Measurements from ENCODE around the gene TMEM231. TPM values are rescaled to one million over a fixed set of nuclear protein-coding genes. Genes with fewer than 3 reads are reported as not detected.

TMEM231 gene, protein sequence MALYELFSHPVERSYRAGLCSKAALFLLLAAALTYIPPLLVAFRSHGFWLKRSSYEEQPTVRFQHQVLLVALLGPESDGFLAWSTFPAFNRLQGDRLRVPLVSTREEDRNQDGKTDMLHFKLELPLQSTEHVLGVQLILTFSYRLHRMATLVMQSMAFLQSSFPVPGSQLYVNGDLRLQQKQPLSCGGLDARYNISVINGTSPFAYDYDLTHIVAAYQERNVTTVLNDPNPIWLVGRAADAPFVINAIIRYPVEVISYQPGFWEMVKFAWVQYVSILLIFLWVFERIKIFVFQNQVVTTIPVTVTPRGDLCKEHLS
- 8.0 TPM for total RNA-seq

- peak; percentile 98 for DNase-seq
Measured at GRCh38 chr16:75555707-75556430, at the start of gene TMEM231. Gene TMEM231 (minus strand): TSS chr16:75556252. CDS start chr16:75556209, 43 bp downstream.

DNA sequence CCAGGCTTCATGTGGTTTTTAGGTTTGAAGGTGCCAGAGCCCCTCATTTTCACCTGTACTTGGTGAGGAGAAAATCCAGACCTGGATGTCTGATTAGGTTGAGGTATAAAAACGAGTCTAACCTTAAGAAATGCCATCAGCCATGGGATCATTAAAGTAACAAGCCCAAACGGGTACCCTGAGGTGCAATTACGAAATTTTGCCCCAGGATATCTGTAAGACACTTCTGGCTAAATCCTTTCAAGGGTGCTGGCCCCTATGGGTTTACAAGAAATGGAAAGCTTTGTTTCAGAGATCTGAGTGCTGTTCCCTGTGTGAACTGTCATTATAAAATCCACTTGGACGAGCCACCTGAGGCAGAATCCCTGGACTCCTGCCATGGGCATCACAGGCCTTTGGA is 47.2 kb upstream of the TMEM231 start:
- DNase-seq = no peak

DNA sequence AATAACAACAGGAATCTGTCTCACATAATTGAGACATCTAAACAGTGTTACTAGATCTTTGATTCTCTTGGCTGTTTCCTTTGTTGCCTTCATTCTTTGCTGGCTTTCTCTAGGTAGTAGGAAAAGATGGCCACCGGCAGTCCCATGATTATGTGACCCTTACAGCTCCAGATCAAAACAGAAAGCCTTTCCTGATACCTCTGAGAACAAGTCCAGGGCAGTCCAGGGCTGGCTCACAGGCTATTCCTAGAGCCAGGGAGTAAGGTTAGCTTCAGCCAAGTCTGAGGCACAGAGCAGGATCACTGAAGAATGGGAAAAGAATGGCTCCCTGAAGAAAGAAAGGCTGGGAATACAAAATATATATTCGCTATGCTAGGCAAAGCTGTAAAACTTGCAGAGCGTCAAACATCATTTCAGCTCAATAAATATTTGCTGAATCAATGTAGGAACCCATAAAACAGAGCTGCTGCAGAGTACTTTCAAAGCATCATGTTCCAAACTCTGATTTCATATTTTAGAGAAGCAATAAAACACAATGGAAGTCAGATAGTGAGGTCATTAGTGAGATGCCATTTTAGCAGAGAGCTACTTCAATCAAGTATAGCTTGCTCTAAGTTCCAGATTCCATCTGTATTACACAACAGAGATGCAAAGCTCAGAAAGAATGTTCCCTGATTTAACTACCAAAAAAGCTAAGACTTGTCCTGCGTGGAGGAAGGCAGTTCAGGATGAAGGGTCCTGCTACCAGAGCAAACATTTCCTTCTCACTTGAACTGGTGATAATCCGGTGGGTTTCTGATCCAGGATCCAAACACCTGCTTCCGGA is 43.6 kb upstream of the TMEM231 start:
- DNase-seq = no peak

DNA sequence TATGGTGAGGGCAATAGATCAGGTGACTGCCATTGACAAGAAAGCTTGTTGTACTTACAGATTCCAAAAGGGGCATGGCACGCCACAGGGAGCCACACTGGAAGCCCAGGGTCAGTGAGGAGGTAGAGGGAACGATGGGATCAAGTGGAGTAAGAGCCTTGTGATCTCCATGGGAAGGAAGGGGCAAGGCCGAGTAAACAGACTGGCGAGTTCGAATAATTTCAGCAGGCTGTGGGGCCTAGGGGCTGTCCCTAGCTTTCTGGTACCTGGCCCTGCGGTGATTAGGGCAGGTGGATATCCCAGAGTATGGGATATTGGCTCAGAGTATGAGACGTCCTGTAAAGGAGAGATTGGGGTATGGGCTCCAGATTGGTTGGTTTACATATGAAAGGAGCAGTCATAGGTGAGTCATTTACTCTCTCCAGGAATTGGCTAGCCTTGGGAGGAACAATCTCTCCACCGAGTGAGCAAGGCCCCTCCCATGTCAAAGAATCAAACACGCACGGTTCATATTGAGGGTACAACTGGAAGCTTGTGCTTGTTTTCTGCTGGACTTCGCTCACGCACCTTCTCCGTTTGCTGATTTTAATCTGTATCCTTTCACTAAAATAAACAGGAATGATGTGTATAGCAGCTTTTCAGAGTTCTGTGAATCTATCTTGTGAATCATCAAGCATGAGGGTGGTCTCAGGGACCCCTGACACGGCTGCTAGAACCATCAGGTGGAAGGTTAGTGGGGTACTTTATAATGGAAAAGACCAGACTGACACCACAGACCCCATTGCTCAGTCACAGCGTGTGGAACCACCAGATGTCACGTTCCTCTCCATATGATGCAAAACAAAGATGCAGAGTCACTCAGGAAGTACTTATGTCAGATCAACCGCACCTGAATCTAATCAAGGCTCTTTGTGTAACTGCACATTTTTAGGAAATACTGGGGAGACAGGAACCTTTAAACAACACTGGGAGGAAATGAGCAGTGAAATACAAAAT is 38.1 kb upstream of the TMEM231 start:
- DNase-seq = peak; percentile 23

GRCh38 chr16:75593308-75593707 is 37.3 kb upstream of the TMEM231 start:
- DNase-seq = peak; percentile 40

- peak; percentile 47 for DNase-seq
Measured at GRCh38 chr16:75591927-75592326, 35.9 kb upstream of the TMEM231 start.

- DNase-seq = peak; percentile 95
Measured at GRCh38 chr16:75590920-75591843, 35.1 kb upstream of the TMEM231 start.

DNA sequence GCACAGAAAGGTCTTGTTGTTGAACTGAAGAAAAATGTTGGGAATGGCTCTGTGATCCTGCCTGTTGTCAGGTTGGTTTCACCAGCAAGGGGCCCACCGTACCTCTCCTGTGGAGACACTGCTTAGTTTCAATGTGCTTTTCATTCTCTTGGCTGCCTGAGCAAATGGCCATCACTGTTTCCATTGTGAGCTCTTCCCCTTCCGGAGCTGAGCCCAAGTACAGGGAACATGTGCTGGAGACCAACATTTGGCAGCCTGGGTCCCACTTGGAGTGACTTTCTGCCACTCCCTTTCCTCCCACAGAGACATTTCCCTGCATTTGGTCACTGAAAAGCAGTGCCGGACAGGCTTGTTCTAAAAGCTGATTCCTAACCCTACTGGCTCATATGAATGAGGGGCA is 33.3 kb upstream of the TMEM231 start:
- peak; percentile 68 for DNase-seq

DNA sequence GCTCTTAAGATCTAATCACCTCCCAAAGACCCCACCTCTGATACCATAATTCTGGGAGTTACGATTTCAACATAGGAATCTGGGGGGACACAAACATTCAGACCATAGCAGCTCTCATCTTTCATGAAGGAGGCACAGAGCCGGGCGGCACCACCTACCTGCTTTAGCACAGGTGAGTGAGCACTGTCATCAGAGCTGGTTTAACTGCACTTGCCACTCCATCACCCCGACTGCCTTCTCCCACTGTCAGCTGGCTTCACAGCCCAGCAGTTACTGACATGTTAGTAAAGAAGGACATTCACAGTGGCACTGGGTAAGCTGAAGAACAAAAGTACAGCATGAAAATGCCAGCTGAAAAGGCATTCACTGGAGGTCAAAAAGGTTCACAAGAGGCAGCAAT is 32.7 kb upstream of the TMEM231 start:
- no peak for DNase-seq

GRCh38 chr16:75584108-75584507 is 28.1 kb upstream of the TMEM231 start:
- no peak for DNase-seq

GRCh38 chr16:75579281-75579834 is 23.3 kb upstream of the TMEM231 start:
- no peak for DNase-seq

DNA sequence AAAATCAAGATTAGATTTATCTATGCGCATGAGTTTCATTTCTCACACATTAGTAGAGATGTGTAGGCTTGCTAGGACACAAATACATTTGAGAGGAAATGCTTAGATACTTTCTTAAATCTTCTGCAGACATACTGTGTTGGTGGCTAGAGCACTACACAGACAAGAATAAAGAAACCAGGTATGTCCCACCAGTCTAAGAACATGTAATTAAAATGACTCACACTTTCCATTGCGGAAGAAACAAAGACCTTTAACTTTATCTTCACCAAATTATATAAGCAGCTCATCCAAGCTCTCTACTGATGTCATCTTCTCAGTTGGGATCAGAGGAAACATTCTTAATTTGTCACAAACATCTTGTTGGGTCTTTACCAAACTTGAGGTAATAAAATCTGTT is 22.7 kb upstream of the TMEM231 start:
- DNase-seq = no peak

DNA sequence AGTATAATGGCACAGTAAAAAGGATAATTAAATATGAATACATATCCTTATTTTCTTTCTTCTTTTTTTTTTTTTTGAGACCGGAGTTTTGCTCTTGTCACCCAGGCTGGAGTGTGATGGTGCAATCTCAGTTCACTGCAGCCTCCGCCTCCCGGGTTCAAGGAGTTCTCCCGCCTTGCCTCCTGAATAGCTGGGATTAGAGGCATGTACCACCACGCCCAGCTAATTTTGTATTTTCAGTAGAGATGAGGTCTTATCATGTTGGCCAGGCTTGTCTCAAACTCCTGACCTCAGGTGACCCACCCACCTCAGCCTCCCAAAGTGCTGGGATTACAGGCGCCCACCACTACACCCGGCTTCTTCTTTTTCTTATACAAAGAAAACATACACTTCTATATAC is 22.2 kb upstream of the TMEM231 start:
- DNase-seq = no peak

GRCh38 chr16:75576384-75576811 is 20.3 kb upstream of the TMEM231 start:
- no peak for DNase-seq

- DNase-seq = no peak
Measured at GRCh38 chr16:75575958-75576357, 19.9 kb upstream of the TMEM231 start.

DNA sequence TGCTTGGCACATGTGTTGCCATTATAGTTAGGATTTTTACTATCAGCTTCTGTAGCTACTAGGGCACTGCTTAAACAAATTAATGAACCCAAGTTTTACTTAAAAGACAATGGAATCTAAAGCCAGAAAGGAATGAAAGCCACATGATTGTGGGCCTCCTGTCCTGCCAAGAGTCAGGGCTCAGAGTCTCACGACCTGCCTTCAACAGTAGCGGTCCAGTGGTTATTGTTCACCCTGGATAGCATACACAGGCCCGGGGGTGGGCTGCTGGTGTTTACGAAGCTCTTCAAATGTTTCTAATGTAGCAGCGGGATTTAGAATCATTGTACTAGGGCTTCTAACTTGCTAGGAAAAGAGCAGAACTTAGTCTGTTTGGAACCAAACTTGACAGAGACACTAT is 17.9 kb upstream of the TMEM231 start:
- DNase-seq = no peak

GRCh38 chr16:75572864-75573542 is 17.0 kb upstream of the TMEM231 start:
- DNase-seq = no peak

- DNase-seq = no peak
Measured at GRCh38 chr16:75570396-75571065, 14.5 kb upstream of the TMEM231 start.

- DNase-seq = no peak
Measured at GRCh38 chr16:75567911-75568310, 11.9 kb upstream of the TMEM231 start.

Measured in tongue (tissue), 2 donors.